GM12891 (cell line): ENCODE data around the gene DHRS13.

Experiments
- POLR2A ChIP-seq: IDR thresholded peaks from 2 replicates; pipeline ENCODE4 v1.6.1; 2011; ENCODE audit warnings: low read depth, low read length, control low read depth
- POLR2AphosphoS5 ChIP-seq: IDR thresholded peaks from 2 replicates; pipeline ENCODE4 v1.6.1; 2011; ENCODE audit warnings: low read depth, low read length, control low read depth
- POU2F2 ChIP-seq: IDR thresholded peaks from 2 replicates; pipeline ENCODE4 v1.6.1; 2011; ENCODE audit warnings: low read depth, mild to moderate bottlenecking, control low read depth, low read length, moderate library complexity
- SPI1 ChIP-seq: IDR thresholded peaks from 2 replicates; pipeline ENCODE4 v1.6.1; 2011; ENCODE audit warnings: low read depth, low read length, control low read depth
- TAF1 ChIP-seq: IDR thresholded peaks from 2 replicates; pipeline ENCODE4 v1.6.1; 2011; ENCODE audit warnings: low read depth, low read length, control low read depth

DNA sequence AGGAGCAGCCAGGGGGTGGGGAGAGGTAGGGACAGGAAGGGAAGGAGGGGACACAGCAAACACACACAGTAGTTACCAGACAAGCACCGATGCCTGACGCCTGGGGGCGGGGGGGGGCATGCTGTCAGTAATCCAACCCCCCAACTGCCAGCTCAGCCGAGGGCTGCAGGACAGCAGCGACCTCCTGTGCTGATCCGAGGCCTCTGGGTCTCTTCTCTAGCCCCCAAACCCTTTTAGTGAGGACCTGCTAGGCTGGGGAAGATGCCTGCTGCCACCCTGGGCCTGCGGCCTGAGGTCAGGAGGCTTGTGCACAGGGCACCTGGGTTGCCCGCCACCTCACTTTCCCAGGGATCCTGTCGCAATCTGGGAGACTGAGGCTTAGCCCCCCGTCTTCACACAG lies 16.9 kb downstream of the DHRS13 start:
- TF ChIP-seq POLR2A = no peak
- TF ChIP-seq TAF1 = no peak
- no peak for TF ChIP-seq POLR2AphosphoS5
- no peak for TF ChIP-seq POU2F2
- no peak for TF ChIP-seq SPI1
